HEK293 (cell line): ENCODE results near the gene PKM.
"Not testable (repeated sequence)": the region's sequence is repeated elsewhere in the genome, so short reads cannot be mapped to it uniquely, and the experiment has no call there.

ENCODE experiments used
- KLF9 ChIP-seq: fragments of 450-650 bp; formaldehyde crosslinking; IDR thresholded peaks from 2 replicates; pipeline ENCODE4 v1.5.1; 2016; ENCODE audit warnings: missing biosample characterization, missing genetic modification characterization, low read depth
- YY1 ChIP-seq: fragments of 450-650 bp; formaldehyde crosslinking; IDR thresholded peaks from 2 replicates; pipeline ENCODE4 v1.5.1; 2018; ENCODE audit warnings: missing biosample characterization, missing genetic modification characterization
- TF ChIP-seq, protein P1 (sequence below): fragments of 450-650 bp; formaldehyde crosslinking; IDR thresholded peaks from 2 replicates; pipeline ENCODE4 v1.5.1; 2016; ENCODE audit warnings: missing biosample characterization, missing genetic modification characterization

DNA sequence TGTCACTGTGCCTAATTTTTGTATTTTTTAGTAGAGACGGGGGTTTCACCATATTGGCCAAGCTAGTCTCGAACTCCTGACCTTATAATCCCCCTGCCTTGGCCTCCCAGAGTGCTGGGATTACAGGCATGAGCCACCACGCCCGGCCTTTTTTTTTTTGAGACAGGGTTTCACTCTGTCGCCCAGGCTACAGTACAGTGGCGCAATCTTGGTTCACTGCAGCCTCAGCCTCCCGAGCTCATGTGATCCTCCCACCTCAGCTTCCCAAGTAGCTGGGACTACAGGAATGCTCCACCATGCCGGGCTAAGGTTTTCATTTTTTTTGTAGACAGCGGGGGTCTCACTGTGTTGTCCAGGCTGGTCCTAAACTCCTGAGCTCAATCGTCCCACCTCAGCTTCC lies 59.0 kb downstream of the PKM start:
- TF ChIP-seq YY1, KLF9 (tag by site-specific recombination): not testable (repeated sequence)
- TF ChIP-seq, protein P1, sequence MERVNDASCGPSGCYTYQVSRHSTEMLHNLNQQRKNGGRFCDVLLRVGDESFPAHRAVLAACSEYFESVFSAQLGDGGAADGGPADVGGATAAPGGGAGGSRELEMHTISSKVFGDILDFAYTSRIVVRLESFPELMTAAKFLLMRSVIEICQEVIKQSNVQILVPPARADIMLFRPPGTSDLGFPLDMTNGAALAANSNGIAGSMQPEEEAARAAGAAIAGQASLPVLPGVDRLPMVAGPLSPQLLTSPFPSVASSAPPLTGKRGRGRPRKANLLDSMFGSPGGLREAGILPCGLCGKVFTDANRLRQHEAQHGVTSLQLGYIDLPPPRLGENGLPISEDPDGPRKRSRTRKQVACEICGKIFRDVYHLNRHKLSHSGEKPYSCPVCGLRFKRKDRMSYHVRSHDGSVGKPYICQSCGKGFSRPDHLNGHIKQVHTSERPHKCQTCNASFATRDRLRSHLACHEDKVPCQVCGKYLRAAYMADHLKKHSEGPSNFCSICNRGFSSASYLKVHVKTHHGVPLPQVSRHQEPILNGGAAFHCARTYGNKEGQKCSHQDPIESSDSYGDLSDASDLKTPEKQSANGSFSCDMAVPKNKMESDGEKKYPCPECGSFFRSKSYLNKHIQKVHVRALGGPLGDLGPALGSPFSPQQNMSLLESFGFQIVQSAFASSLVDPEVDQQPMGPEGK (tag by site-specific recombination) = not testable (repeated sequence)
